ENCODE results near the gene PTPRM. TPM values are rescaled to one million over a fixed set of nuclear protein-coding genes. Genes with fewer than 3 reads are reported as not detected.

Gene PTPRM
- total RNA-seq, 1 experiment from 2014 or later: 11.1 TPM

DNA sequence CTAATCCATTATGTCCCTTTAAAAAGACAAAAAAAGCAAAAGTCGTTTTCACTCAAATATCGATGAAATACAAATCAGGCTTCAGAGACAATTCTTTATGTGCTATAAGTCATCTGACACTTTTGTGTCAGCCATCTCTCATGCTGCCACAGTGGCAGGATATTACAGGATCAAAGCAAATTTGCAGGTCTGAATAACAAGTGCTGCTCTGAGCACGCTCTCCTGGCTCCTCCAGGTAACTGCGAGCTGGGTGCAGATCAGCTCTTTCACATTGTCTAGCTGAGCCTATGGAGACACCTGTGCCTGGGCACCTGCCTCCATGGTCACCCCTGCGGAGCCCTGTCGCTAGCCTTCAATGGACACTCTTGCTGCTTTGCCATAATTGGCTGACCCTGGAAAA lies 792.0 kb downstream of the PTPRM start (continued):
- TF ChIP-seq, protein P1, sequence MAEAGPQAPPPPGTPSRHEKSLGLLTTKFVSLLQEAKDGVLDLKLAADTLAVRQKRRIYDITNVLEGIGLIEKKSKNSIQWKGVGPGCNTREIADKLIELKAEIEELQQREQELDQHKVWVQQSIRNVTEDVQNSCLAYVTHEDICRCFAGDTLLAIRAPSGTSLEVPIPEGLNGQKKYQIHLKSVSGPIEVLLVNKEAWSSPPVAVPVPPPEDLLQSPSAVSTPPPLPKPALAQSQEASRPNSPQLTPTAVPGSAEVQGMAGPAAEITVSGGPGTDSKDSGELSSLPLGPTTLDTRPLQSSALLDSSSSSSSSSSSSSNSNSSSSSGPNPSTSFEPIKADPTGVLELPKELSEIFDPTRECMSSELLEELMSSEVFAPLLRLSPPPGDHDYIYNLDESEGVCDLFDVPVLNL (CRISPR knock-in tag; IDR thresholded peaks at IDR 0.05; ENCODE audit: borderline replicate concordance, low read depth): no peak

DNA sequence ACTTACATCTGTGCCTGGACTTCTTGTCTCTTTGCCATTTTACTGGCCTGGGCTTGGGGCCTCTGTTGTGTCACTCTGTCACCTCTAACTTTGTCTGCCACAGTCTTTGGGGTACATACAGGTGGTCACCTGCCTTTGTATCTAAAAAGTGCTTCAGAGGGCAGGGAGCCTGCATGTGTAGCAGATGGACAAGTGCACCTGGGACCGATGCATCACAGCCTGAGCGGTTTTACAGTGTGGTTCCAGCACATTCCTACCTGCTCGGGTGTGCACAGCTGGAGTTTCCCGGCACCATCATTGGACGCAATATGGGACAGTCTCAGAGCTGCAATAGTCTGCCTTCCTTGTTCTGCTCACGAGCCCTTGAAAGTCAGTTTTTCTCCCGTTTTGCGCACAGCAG lies 792.4 kb downstream of the PTPRM start:
- ATAC-seq (no peak), DNase-seq (ENCODE audit: low spot score) (no peak)
- ChIA-PET POLR2A (interaction anchor here (0.6 kb wide), 1 partner anchor 53 kb away, joined by 3 read pairs; no protein-coding TSS in a partner anchor), CTCF (interaction anchor here (1.0 kb wide), 3 partner anchors 9 to 119 kb away, joined by 3 to 4 read pairs (median 3); no protein-coding TSS in a partner anchor)
- no peak for TF ChIP-seq ZBTB21 (CRISPR knock-in tag; IDR thresholded peaks at IDR 0.05; ENCODE audit: borderline replicate concordance)
- TF ChIP-seq, protein P2, sequence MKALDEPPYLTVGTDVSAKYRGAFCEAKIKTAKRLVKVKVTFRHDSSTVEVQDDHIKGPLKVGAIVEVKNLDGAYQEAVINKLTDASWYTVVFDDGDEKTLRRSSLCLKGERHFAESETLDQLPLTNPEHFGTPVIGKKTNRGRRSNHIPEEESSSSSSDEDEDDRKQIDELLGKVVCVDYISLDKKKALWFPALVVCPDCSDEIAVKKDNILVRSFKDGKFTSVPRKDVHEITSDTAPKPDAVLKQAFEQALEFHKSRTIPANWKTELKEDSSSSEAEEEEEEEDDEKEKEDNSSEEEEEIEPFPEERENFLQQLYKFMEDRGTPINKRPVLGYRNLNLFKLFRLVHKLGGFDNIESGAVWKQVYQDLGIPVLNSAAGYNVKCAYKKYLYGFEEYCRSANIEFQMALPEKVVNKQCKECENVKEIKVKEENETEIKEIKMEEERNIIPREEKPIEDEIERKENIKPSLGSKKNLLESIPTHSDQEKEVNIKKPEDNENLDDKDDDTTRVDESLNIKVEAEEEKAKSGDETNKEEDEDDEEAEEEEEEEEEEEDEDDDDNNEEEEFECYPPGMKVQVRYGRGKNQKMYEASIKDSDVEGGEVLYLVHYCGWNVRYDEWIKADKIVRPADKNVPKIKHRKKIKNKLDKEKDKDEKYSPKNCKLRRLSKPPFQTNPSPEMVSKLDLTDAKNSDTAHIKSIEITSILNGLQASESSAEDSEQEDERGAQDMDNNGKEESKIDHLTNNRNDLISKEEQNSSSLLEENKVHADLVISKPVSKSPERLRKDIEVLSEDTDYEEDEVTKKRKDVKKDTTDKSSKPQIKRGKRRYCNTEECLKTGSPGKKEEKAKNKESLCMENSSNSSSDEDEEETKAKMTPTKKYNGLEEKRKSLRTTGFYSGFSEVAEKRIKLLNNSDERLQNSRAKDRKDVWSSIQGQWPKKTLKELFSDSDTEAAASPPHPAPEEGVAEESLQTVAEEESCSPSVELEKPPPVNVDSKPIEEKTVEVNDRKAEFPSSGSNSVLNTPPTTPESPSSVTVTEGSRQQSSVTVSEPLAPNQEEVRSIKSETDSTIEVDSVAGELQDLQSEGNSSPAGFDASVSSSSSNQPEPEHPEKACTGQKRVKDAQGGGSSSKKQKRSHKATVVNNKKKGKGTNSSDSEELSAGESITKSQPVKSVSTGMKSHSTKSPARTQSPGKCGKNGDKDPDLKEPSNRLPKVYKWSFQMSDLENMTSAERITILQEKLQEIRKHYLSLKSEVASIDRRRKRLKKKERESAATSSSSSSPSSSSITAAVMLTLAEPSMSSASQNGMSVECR (CRISPR knock-in tag; IDR thresholded peaks at IDR 0.05; ENCODE audit: borderline replicate concordance): no peak
- no peak for TF ChIP-seq FOXK1 (CRISPR knock-in tag; IDR thresholded peaks at IDR 0.05)
- TF ChIP-seq, protein P3, sequence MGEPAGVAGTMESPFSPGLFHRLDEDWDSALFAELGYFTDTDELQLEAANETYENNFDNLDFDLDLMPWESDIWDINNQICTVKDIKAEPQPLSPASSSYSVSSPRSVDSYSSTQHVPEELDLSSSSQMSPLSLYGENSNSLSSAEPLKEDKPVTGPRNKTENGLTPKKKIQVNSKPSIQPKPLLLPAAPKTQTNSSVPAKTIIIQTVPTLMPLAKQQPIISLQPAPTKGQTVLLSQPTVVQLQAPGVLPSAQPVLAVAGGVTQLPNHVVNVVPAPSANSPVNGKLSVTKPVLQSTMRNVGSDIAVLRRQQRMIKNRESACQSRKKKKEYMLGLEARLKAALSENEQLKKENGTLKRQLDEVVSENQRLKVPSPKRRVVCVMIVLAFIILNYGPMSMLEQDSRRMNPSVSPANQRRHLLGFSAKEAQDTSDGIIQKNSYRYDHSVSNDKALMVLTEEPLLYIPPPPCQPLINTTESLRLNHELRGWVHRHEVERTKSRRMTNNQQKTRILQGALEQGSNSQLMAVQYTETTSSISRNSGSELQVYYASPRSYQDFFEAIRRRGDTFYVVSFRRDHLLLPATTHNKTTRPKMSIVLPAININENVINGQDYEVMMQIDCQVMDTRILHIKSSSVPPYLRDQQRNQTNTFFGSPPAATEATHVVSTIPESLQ (CRISPR knock-in tag; IDR thresholded peaks at IDR 0.05): no peak
- no peak for TF ChIP-seq IRF2 (CRISPR knock-in tag; IDR thresholded peaks at IDR 0.05; ENCODE audit: borderline replicate concordance, low read depth)
- TF ChIP-seq, protein P4, sequence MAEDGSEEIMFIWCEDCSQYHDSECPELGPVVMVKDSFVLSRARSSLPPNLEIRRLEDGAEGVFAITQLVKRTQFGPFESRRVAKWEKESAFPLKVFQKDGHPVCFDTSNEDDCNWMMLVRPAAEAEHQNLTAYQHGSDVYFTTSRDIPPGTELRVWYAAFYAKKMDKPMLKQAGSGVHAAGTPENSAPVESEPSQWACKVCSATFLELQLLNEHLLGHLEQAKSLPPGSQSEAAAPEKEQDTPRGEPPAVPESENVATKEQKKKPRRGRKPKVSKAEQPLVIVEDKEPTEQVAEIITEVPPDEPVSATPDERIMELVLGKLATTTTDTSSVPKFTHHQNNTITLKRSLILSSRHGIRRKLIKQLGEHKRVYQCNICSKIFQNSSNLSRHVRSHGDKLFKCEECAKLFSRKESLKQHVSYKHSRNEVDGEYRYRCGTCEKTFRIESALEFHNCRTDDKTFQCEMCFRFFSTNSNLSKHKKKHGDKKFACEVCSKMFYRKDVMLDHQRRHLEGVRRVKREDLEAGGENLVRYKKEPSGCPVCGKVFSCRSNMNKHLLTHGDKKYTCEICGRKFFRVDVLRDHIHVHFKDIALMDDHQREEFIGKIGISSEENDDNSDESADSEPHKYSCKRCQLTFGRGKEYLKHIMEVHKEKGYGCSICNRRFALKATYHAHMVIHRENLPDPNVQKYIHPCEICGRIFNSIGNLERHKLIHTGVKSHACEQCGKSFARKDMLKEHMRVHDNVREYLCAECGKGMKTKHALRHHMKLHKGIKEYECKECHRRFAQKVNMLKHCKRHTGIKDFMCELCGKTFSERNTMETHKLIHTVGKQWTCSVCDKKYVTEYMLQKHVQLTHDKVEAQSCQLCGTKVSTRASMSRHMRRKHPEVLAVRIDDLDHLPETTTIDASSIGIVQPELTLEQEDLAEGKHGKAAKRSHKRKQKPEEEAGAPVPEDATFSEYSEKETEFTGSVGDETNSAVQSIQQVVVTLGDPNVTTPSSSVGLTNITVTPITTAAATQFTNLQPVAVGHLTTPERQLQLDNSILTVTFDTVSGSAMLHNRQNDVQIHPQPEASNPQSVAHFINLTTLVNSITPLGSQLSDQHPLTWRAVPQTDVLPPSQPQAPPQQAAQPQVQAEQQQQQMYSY (CRISPR knock-in tag; IDR thresholded peaks at IDR 0.05): no peak
- TF ChIP-seq ATF1 (CRISPR knock-in tag; IDR thresholded peaks at IDR 0.05): no peak
- Mint-ChIP-seq H3K4me1 (peaks cover 29% of the 10 kb centered on the region), H3K4me3 (no peak overlapping the region), H3K9me3 (no peaks in the 10 kb centered on the region), H3K27me3 (ENCODE audit: low read depth) (no peaks in the 10 kb centered on the region), H3K27ac (no peak overlapping the region), H3K36me3 (no peaks in the 10 kb centered on the region)

DNA sequence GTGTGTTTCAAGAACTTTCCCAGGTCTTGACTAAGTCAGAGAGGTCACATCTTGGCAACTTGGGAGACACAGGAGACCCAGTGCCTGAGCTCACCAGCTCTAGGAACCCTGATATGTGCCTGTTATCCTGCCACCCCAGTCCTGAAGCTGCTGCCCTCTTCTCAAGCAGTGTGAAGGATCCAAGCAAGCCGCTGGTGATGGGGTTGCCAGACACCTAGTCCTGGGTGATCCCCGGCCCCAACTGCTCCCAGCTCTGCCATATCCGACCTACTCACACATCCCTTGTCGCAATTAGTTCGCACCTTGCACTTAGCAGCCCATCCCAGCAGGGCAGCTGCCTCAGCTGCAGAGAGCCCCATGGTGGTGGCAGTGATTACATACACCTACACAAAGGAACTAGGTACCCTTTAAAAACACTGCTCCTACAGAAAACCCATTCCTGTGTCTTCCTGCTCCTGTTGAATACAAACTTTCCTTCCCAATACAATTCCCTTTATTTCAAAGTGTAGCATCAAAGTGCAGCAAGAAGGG lies 794.9 kb downstream of the PTPRM start:
- peaks cover 38% of the 10 kb centered on the region for H3K4me1 Mint-ChIP-seq
- ChIA-PET CTCF (interaction anchor here (0.7 to 3.1 kb wide), 3 partner anchors 27 to 572 kb away, joined by 3 to 12 read pairs (median 3); no protein-coding TSS in a partner anchor), POLR2A (interaction anchor here (0.6 kb wide), 1 partner anchor 333 kb away, joined by 3 read pairs; no protein-coding TSS in a partner anchor)
- no peak overlapping the region for H3K27ac Mint-ChIP-seq
- no peaks in the 10 kb centered on the region for H3K9me3 Mint-ChIP-seq
- peak; percentile 50 for ATAC-seq
- DNase-seq (ENCODE audit: low spot score): no peak
- TF ChIP-seq ZNF138 (CRISPR knock-in tag; conservative IDR thresholded peaks at IDR 0.05) (no peak), RELA (CRISPR knock-in tag; IDR thresholded peaks at IDR 0.05; ENCODE audit: borderline replicate concordance) (no peak), MXD4 (CRISPR knock-in tag; IDR thresholded peaks at IDR 0.05; ENCODE audit: borderline replicate concordance) (no peak), ZNF317 (CRISPR knock-in tag; IDR thresholded peaks at IDR 0.05; ENCODE audit: borderline replicate concordance, low read depth) (no peak), ZNF121 (CRISPR knock-in tag; IDR thresholded peaks at IDR 0.05) (no peak)
- TF ChIP-seq, protein P5, sequence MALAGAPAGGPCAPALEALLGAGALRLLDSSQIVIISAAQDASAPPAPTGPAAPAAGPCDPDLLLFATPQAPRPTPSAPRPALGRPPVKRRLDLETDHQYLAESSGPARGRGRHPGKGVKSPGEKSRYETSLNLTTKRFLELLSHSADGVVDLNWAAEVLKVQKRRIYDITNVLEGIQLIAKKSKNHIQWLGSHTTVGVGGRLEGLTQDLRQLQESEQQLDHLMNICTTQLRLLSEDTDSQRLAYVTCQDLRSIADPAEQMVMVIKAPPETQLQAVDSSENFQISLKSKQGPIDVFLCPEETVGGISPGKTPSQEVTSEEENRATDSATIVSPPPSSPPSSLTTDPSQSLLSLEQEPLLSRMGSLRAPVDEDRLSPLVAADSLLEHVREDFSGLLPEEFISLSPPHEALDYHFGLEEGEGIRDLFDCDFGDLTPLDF (CRISPR knock-in tag; IDR thresholded peaks at IDR 0.05): no peak
- TF ChIP-seq, protein P6, sequence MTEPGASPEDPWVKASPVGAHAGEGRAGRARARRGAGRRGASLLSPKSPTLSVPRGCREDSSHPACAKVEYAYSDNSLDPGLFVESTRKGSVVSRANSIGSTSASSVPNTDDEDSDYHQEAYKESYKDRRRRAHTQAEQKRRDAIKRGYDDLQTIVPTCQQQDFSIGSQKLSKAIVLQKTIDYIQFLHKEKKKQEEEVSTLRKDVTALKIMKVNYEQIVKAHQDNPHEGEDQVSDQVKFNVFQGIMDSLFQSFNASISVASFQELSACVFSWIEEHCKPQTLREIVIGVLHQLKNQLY (CRISPR knock-in tag; IDR thresholded peaks at IDR 0.05): no peak
- H3K36me3 Mint-ChIP-seq: no peaks in the 10 kb centered on the region
- H3K4me3 Mint-ChIP-seq: no peak overlapping the region
- H3K27me3 Mint-ChIP-seq (ENCODE audit: low read depth): peaks cover 8% of the 10 kb centered on the region
